Naive thymus-derived CD8-positive, alpha-beta T cell (primary cell): ENCODE data around the gene OPRM1. TPM values are rescaled to one million over a fixed set of nuclear protein-coding genes. Genes with fewer than 3 reads are reported as not detected.
A peak's percentile ranks its signal among the peaks of the same experiment; 100 is the strongest.
"Not testable (repeated sequence)": the region's sequence is repeated elsewhere in the genome, so short reads cannot be mapped to it uniquely, and the experiment has no call there.

Source experiments
- ATAC-seq, 2 donors: fragments of 150-1000 bp; cut with Tn5 transposase in 1 of 2; sonication (Bioruptor Pico), chemical (Tn5 transposase) in 1 of 2; 1 replicate in 1 of 2; 2 replicates in 1 of 2; pipeline ENCODE4 v1.10.0; 2021; ENCODE audit warnings: mild to moderate bottlenecking in 2 of 2, moderate library complexity in 2 of 2
- POLR2A ChIA-PET: fragments of 350-600 bp; sonication (Branson Sonifier 250); formaldehyde crosslinking; loops from one replicate; lab custom pipeline; 2021; ENCODE audit warnings: antibody characterized with exemption; lab: Charles Lee
- DNase-seq, 10 donors: peaks; one replicate each; pipeline versions ENCODE4 v3.0.0 to v3.0.0-alpha.2; 2020 to 2022
- H3K27ac Mint-ChIP-seq, 10 donors: one replicate each; pipeline ENCODE4 v1.8.0; 2020 to 2022; ENCODE audit warnings: mild to moderate bottlenecking in 10 of 10, mixed read lengths in 10 of 10, moderate library complexity in 4 of 10, inconsistent platforms in 1 of 10
- H3K27me3 Mint-ChIP-seq, 5 donors: one replicate each; pipeline ENCODE4 v1.8.0; 2021 to 2022; ENCODE audit warnings: mixed read lengths in 5 of 5
- H3K36me3 Mint-ChIP-seq, 3 donors: one replicate each; pipeline ENCODE4 v1.8.0; 2020 to 2022; ENCODE audit warnings: mixed read lengths in 3 of 3, mild to moderate bottlenecking in 2 of 3, inconsistent platforms in 1 of 3
- H3K4me1 Mint-ChIP-seq, 4 donors: one replicate each; pipeline ENCODE4 v1.8.0; 2021 to 2022; ENCODE audit warnings: mixed read lengths in 4 of 4
- H3K4me3 Mint-ChIP-seq, 10 donors: one replicate each; pipeline ENCODE4 v1.8.0; 2020 to 2022; ENCODE audit warnings: mild to moderate bottlenecking in 10 of 10, mixed read lengths in 10 of 10, moderate library complexity in 6 of 10, inconsistent platforms in 1 of 10
- H3K9me3 Mint-ChIP-seq, 9 donors: one replicate each; pipeline ENCODE4 v1.8.0; 2020 to 2022; ENCODE audit warnings: mixed read lengths in 9 of 9, mild to moderate bottlenecking in 3 of 9, inconsistent platforms in 1 of 9, moderate library complexity in 1 of 9
- polyA plus RNA-seq, 3 donors: library from polyadenylated mRNA; unstranded; fragments of 300-500 nt; fragmentation: Illumina TruSeq; gene quantifications; one replicate each; pipeline ENCODE4 v1.2.3, GENCODE V29; 2021
- total RNA-seq, 8 experiments: library from RNA in 2 of 8; stranded (reverse) in 2 of 8; gene quantifications; one replicate each; pipeline ENCODE4 v1.2.3 and lab custom pipeline; 2021 to 2026

Gene OPRM1
- total and polyA plus RNA-seq, 5 experiments from 2014 or later = not detected

GRCh38 chr6:154056536-154056935 lies 17.5 kb downstream of the OPRM1 start:
- no peak overlapping the region for H3K27ac Mint-ChIP-seq
- H3K36me3 Mint-ChIP-seq = no peaks in the 10 kb centered on the region
- no peaks in the 10 kb centered on the region for H3K4me1 Mint-ChIP-seq
- peaks cover 0 to 7% (median 0%) of the 10 kb centered on the region in 5 donors for H3K27me3 Mint-ChIP-seq
- H3K9me3 Mint-ChIP-seq = peaks cover 0 to 6% (median 0%) of the 10 kb centered on the region in 9 donors
- POLR2A ChIA-PET = no interaction called here
- ATAC-seq = no peak
- no peak for DNase-seq
- no peak overlapping the region for H3K4me3 Mint-ChIP-seq

- no peaks in the 10 kb centered on the region for H3K4me1 Mint-ChIP-seq
- POLR2A ChIA-PET = no interaction called here
- H3K36me3 Mint-ChIP-seq = no peaks in the 10 kb centered on the region
- H3K4me3 Mint-ChIP-seq = no peak overlapping the region
- no peak overlapping the region for H3K27ac Mint-ChIP-seq
- peaks cover 0 to 7% (median 0%) of the 10 kb centered on the region in 5 donors for H3K27me3 Mint-ChIP-seq
- ATAC-seq (no peak), DNase-seq (no peak)
- peaks cover 0 to 6% (median 0%) of the 10 kb centered on the region in 9 donors for H3K9me3 Mint-ChIP-seq
These were observed 18.1 kb downstream of the OPRM1 start for GRCh38 chr6:154057098-154057497.

GRCh38 chr6:154058963-154059680 lies 20.1 kb downstream of the OPRM1 start:
- H3K9me3 Mint-ChIP-seq = peaks cover 0 to 6% (median 0%) of the 10 kb centered on the region in 9 donors
- POLR2A ChIA-PET = no interaction called here
- no peak for DNase-seq
- no peak for ATAC-seq
- no peaks in the 10 kb centered on the region for H3K36me3 Mint-ChIP-seq
- H3K4me1 Mint-ChIP-seq = no peaks in the 10 kb centered on the region
- peaks cover 0 to 7% (median 0%) of the 10 kb centered on the region in 5 donors for H3K27me3 Mint-ChIP-seq
- H3K27ac Mint-ChIP-seq = no peak overlapping the region
- no peak overlapping the region for H3K4me3 Mint-ChIP-seq

GRCh38 chr6:154060076-154060475 lies 21.0 kb downstream of the OPRM1 start:
- no peak for ATAC-seq

GRCh38 chr6:154070041-154070440 lies 31.0 kb downstream of the OPRM1 start:
- Mint-ChIP-seq H3K9me3 (peaks cover 0 to 16% (median 3%) of the 10 kb centered on the region in 9 donors), H3K27ac (no peak overlapping the region), H3K4me1 (no peaks in the 10 kb centered on the region), H3K4me3 (no peak overlapping the region), H3K27me3 (peaks cover 15 to 45% (median 20%) of the 10 kb centered on the region in 5 donors), H3K36me3 (peaks cover 0 to 5% (median 0%) of the 10 kb centered on the region in 3 donors)
- no peak for DNase-seq
- POLR2A ChIA-PET = no interaction called here
- no peak for ATAC-seq

More at GRCh38 chr6:154060076-154060475, 21.0 kb downstream of the OPRM1 start:
- Mint-ChIP-seq H3K4me1 (no peaks in the 10 kb centered on the region), H3K27ac (no peak overlapping the region), H3K4me3 (no peak overlapping the region), H3K9me3 (peaks cover 0 to 9% (median 0%) of the 10 kb centered on the region in 9 donors), H3K36me3 (no peaks in the 10 kb centered on the region), H3K27me3 (peaks cover 0 to 7% (median 0%) of the 10 kb centered on the region in 5 donors)
- DNase-seq = no peak
- POLR2A ChIA-PET = no interaction called here

GRCh38 chr6:154070657-154071056 lies 31.6 kb downstream of the OPRM1 start:
- Mint-ChIP-seq H3K27me3 (peaks cover 15 to 45% (median 22%) of the 10 kb centered on the region in 5 donors), H3K4me3 (no peak overlapping the region), H3K36me3 (peaks cover 0 to 5% (median 0%) of the 10 kb centered on the region in 3 donors), H3K4me1 (no peaks in the 10 kb centered on the region), H3K9me3 (peaks cover 0 to 15% (median 3%) of the 10 kb centered on the region in 9 donors), H3K27ac (no peak overlapping the region)
- POLR2A ChIA-PET = no interaction called here
- DNase-seq (no peak), ATAC-seq (no peak)

- Mint-ChIP-seq H3K36me3 (peaks cover 0 to 5% (median 0%) of the 10 kb centered on the region in 3 donors), H3K27ac (no peak overlapping the region), H3K4me3 (no peak overlapping the region), H3K27me3 (peaks cover 15 to 45% (median 22%) of the 10 kb centered on the region in 5 donors), H3K9me3 (peaks cover 0 to 9% (median 3%) of the 10 kb centered on the region in 9 donors), H3K4me1 (no peaks in the 10 kb centered on the region)
- POLR2A ChIA-PET = no interaction called here
- DNase-seq = no peak
- no peak for ATAC-seq
These were observed 32.2 kb downstream of the OPRM1 start for GRCh38 chr6:154071236-154071635.

GRCh38 chr6:154071711-154072110 lies 32.7 kb downstream of the OPRM1 start:
- no peaks in the 10 kb centered on the region for H3K4me1 Mint-ChIP-seq
- no peak overlapping the region for H3K4me3 Mint-ChIP-seq
- DNase-seq = no peak
- H3K27me3 Mint-ChIP-seq = peaks cover 18 to 41% (median 26%) of the 10 kb centered on the region in 5 donors
- H3K9me3 Mint-ChIP-seq = peaks cover 0 to 9% (median 3%) of the 10 kb centered on the region in 9 donors
- peaks cover 0 to 5% (median 0%) of the 10 kb centered on the region in 3 donors for H3K36me3 Mint-ChIP-seq
- no peak overlapping the region for H3K27ac Mint-ChIP-seq
- POLR2A ChIA-PET = no interaction called here
- no peak for ATAC-seq

GRCh38 chr6:154078596-154078995 lies 39.6 kb downstream of the OPRM1 start:
- POLR2A ChIA-PET, H3K27ac Mint-ChIP-seq, DNase-seq, ATAC-seq, H3K4me1 Mint-ChIP-seq, H3K4me3 Mint-ChIP-seq, H3K36me3 Mint-ChIP-seq, H3K9me3 Mint-ChIP-seq: not testable (repeated sequence)
- H3K27me3 Mint-ChIP-seq = peaks cover 0 to 22% (median 12%) of the 10 kb centered on the region in 5 donors

- Mint-ChIP-seq H3K27me3 (peaks cover 0 to 20% (median 9%) of the 10 kb centered on the region in 5 donors), H3K4me1 (no peaks in the 10 kb centered on the region), H3K27ac (peak overlapping the region in 1 of 10 donors; percentile 45), H3K4me3 (no peak overlapping the region), H3K36me3 (no peaks in the 10 kb centered on the region), H3K9me3 (peaks cover 0 to 4% (median 0%) of the 10 kb centered on the region in 9 donors)
- ATAC-seq = no peak
- no peak for DNase-seq
- POLR2A ChIA-PET = no interaction called here
These were observed 41.6 kb downstream of the OPRM1 start for GRCh38 chr6:154080461-154081189.

- Mint-ChIP-seq H3K4me1 (no peaks in the 10 kb centered on the region), H3K9me3 (no peaks in the 10 kb centered on the region), H3K36me3 (no peaks in the 10 kb centered on the region), H3K27me3 (no peaks in the 10 kb centered on the region), H3K4me3 (no peak overlapping the region), H3K27ac (no peak overlapping the region)
- DNase-seq (no peak), ATAC-seq (no peak)
- POLR2A ChIA-PET = no interaction called here
These were observed 47.5 kb downstream of the OPRM1 start for GRCh38 chr6:154086510-154086909.

- POLR2A ChIA-PET = no interaction called here
- no peaks in the 10 kb centered on the region for H3K36me3 Mint-ChIP-seq
- H3K27ac Mint-ChIP-seq = no peak overlapping the region
- no peak for DNase-seq
- H3K27me3 Mint-ChIP-seq = peaks cover 0 to 8% (median 0%) of the 10 kb centered on the region in 5 donors
- H3K9me3 Mint-ChIP-seq = no peaks in the 10 kb centered on the region
- no peaks in the 10 kb centered on the region for H3K4me1 Mint-ChIP-seq
- no peak for ATAC-seq
- H3K4me3 Mint-ChIP-seq = no peak overlapping the region
These were observed 53.4 kb downstream of the OPRM1 start for GRCh38 chr6:154092326-154092962.
